Activated CD4-positive, CD25-positive, alpha-beta regulatory T cell treated with anti-CD3 and anti-CD28 coated beads, Interleukin-2, amount 50 U/mL, for 24 hours (primary cell): Measurements from ENCODE around the gene ERBB4.

Experiments used
- ATAC-seq, 2 donors: fragments of 150-1000 bp; cut with Tn5 transposase; one replicate each; pipeline ENCODE4 v1.10.0; 2021; ENCODE audit warnings: mild to moderate bottlenecking in 1 of 2, moderate library complexity in 1 of 2

ERBB4 gene

DNA sequence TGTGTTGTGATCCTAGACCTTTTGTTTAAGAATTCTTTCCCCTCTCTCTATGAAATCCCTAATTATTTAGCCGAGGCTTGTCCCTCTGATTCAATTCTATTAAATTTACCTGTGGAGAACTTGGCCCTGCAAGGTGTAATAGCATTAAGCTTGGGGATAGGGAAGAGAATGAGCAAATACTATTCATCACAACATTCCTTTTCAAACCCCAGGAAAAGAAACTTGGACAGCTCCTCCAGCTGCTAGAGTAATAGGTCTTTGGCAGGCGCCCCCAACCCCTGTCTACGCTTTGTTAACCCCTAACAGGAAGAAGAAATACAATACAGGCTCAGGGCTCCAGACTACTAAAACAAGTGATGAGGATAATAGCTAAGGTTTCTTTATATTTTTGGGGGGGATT is 1025.2 kb downstream of the ERBB4 start:
- ATAC-seq: no peak

DNA sequence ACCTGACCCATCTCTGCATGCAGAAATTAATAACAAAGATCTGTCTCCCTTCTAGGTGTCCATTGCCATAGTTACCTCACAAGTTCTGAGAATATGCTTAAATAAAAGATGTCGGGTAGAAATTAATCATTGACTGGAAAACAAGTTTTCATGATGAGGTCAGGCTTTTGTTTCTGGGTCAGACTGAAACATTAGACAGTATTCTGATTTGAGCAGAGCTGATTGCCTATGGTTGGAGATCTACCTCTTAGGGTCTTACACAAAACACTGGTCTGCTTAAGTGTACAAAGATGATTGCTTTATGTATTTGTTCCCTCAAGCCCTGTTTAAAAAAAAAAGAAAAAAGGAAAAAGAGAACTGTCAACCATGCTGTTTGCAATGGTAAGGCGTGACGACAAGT is 1025.8 kb downstream of the ERBB4 start:
- ATAC-seq: no peak

DNA sequence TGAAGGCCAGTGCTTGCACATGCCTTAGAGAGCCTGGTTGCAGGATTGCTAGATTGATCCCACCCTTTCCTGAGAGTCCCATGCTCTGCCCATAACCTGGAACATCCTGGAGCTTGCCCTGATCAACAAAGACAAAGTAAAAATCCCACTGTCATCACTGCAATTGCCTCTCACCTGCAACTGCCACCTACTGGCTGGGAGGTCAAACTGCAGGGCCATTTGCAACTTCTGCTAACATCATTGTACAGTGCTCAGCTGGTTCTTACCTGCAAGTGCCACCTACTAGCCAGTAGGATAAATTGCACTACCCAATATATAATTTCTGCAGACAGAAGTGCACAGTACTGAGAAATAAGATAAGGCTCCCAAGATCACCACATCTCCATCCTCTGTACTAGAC is 1034.7 kb downstream of the ERBB4 start:
- ATAC-seq: no peak

DNA sequence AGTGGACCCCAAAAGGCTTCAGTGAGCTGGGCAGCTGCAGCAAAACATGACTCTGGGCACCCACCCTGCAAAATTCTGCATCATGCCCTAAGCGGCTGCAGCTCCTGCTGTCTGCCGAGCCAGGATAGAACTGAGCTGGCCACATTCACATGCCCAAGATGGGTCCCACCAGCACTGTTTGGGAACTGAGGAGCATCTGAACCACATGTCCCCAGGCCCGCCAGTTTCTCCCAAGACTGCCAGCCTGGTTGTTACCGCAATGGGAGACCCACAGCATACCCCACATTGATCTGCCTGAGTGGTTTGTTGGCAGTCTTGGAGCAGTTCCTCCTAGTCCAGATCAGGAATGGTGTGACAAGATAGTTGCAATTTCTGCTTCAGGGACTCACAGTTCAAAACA is 1035.4 kb downstream of the ERBB4 start:
- ATAC-seq: no peak

DNA sequence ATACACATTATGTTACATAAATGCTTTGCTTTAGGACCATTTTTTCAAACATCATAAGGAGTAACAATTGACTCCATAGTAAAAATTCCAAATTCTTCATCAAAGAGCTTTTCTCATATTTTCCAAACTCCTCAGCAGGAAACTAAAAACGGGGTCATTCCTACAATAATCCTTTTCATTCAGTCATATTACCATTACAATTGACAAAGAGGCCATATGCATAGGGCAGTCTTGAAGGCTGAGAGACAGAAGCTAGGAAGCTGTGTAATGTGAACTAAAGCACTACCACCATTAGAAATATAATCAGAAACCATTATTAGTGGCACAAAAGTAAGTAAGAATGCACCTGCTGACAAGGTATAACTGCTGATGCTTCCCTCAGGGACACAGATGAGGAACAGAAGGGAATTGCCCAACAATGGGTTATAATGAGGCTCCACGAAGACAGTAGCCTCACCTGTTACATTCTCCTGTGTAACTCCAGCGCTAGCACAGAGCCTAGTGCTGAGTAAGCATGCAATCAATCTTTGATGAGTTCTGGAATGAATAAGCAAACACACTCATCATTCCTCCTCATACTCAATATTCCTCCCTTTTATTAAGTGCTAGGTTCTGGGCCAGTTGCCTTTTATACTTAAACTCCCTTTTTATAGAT is 1039.9 kb downstream of the ERBB4 start:
- ATAC-seq: no peak

DNA sequence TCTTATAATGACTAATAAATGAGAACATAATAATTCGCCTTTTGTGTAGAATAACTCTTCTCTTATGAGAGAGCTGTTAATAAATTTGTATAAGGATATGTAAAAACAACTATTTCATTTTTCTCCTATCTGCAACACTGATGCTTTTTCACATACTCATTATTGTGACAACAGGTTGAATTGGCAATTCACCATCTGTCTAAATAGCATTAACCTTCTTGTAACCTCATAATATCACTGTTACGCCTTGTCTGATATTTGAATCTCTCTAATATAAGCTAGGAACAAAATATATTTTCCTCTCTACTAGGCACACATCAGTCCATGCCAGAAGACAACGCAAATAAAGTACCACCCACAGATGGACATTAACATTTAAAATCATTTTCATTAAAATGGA is 1043.3 kb downstream of the ERBB4 start:
- ATAC-seq: no peak

DNA sequence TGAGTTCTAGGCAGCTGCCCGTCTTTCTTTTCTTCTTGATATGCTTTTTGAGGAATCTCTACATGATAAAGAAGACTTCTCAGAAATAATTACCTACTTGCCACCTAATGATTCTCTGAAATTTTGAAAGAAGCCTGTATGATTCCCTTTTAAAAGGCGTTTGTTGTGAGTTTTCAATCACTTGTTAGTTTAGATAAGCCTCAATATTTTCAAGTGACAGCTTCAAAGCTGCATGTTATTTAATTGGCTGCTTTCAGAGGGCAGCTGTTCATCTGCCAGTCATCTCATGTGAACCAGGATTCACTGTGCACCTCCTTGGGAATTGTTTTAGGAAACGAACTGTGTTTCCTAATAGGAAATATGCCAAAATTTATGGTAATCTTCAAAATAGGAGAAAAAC is 1044.1 kb downstream of the ERBB4 start:
- no peak for ATAC-seq

DNA sequence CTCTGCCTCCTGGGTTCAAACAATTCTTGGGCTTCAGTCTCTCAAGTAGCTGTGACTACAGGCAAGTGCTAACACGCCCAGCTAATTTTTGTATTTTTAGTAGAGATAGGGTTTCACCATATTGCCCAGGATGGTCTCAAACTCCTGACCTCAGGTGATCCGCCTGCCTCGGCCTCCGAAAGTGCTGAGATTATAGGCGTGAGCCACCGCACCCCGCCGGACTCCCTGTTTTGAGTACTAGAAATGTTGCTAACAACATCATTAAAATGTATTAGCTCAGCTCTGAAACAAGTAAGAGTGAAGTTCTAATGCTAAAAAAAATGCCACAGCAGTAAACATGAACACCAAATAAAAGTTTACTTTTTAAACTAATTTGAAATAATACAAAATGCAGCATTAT is 1044.5 kb downstream of the ERBB4 start:
- ATAC-seq: no peak

DNA sequence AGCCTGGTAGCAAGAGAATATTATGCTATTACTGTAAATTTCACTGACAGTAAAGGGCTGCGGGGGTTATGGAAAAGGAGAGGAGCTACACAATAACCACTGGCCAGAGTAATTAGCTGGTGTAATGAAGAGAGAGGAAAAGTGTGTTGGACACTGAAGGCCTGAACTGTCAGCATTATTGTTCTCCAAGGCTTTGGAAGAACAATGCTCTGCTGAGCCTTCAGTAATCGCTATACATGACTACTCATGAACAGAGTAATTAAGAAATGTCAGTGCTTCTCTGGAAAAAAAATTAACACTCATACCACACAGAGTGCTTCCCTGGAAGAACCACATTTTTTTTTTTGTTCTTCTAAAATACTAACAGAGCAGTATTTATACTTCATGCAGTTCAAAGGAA is 1050.9 kb downstream of the ERBB4 start:
- no peak for ATAC-seq

DNA sequence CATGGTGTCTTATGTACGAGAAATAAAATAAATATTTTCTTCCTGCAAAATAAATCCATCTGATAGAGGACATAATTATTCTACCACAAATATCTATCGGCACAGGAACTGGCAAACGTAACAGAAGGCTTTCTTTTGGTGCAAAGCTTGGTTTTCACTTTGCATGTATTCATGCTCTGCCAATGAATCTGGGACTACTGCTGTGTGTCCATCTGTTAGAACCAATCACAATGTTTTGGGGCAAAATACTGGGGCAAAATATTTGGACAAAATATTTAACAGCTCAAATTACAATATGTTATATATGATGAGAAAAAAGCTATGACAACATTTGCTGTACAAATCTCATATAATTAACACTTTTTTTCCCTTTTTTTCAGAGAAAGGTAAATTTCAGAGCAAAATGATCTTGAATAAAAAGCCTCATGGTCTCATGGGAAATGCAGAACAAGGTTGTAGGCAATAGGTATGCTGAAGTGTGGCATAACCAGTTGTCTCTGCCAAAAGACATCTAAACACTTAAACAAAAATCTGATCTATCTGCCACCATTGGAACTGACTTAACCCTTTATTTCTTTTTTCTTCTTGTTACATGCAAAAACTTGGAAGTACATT is 1059.0 kb downstream of the ERBB4 start:
- no peak for ATAC-seq

DNA sequence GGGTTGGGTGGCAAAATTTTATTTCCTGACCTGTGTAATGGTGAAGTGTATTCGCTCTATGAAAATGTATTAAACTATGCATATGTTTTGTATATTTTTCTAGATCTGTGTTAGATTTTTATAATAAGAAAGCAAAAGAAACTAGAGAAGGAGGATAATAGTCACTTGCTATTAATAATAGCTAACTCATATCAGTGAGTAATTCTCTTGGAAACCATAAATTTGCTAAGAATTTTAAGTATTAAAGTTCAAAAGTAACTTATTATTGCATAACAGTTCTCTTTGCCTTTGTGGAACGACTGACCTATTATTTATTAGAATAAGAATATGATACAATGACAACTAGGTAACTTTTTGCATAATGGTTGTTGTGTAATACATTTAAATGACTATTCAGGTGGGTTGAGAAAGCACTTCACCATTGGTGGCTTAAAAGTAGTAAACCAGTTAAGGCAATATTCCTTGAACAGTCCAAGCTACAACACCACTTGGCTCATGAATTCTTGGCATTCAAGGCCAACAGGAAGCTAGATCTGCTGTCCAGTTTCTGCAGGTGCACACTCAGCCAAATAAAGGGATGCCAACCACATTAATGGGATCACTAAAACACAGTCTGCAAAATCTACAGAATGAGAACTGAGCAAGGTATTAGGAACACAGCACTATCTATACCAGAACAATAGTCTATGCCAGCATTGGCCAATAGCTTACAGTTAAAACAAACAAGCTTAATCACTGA is 1060.9 kb downstream of the ERBB4 start:
- no peak for ATAC-seq

DNA sequence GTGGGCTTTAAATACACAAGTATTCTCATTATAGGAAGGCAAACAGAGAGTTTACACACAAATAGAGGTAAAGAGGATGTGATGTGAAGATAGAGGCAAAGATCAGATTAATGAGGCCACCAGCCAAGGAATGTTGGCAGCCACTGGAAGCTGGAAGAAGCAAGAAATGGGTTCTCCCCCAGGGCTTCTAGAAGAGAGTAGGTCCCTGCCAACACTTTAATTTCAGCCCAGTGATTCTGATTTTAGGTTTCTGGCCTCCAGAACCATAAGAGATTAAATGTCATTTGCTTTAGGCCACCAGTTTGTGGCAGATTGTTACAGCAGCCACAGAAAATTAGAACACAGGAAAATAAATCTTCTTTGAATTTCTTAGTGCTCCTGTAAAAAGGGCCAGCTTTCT is 1065.5 kb downstream of the ERBB4 start:
- no peak for ATAC-seq

DNA sequence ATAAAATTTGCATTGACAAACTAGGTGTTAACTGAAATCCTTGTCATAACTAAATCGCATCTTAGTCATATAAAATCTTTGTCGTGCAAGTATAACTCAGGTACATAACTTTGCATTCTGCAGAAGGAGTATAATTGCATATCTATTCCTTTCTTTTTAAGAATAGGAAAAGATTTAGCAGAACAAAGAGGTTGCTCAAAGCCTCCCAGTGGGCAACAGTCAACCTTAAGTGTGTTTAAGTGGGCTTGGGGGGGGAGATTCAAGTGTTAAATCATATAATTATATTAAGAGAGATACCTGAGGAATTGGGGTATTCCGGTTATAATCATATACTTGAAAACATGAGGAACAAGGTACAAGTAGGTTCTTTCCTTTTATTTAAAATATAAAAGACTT is 1068.9 kb downstream of the ERBB4 start:
- ATAC-seq: no peak

DNA sequence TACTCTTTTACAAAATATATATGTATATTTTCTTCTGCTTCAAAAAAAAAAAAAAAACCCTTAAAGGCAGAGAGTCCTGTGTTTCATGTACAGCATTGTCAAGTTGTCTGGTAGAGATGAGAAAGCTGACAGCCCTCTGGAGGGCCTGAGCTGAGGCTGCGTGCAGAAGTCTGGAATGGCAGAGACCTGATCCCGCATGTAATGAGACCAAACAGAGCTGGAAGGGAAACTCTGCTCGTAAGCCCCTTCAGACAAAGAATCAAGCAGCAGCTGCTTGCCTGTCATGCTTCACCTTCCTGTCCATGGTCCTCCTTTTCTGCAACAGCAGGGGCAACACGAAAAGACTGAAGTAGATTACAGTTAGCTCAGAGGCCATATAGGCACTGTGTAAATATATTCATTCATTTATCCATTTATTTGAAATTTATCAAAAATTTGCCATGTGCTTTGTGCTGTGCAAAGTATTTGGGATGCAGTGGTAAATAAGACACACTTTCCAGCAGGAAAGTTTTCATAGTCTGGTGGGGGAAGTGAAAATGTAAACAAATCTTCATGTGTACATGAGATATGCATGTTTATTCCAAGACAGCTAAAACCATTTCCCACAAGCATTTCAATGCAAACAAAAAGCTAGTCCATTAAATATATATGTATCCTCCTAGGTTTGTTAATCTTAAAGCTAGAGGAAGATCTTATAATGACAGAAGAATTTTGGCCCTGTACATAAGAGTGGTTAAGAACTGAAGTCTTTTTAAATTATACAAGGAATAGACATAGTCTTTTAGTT is 1069.5 kb downstream of the ERBB4 start:
- no peak for ATAC-seq

DNA sequence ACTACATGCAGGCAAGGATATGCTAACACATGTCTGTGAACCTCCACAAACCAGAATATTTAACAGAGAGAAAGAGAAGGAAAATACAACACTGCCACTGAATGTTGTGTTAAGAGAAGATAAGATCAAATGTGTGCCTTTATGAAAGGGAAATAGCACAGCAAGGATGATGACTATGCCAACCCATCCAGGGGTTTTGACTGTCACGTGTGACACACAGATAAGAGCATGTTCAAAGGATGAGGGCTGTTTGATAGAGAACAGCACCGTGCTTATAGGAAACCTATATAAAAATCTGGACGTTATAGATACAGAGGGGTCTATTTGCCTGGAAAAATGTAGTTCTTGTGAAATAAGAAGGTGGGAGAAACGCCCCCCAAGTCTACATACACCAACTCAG is 1070.4 kb downstream of the ERBB4 start:
- ATAC-seq: no peak

DNA sequence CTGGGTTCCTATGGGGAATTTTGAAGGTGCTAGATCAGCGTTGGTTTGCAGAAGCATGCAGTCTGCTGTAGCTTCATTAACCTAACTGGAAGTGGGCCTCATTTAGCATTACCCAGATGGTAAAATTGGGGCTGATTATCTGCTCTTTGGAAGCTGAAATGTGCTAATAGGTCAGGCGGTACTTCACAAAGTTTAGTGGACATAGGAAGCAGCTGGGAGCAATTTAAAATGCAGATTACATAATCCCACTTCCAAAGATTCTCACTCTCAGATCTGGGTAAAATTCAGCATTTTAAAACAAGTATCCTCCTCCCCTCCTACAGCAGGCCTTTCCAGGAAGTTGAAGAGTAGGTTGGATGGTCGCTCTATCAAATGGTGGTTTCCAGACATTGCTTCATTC is 1075.2 kb downstream of the ERBB4 start:
- no peak for ATAC-seq

DNA sequence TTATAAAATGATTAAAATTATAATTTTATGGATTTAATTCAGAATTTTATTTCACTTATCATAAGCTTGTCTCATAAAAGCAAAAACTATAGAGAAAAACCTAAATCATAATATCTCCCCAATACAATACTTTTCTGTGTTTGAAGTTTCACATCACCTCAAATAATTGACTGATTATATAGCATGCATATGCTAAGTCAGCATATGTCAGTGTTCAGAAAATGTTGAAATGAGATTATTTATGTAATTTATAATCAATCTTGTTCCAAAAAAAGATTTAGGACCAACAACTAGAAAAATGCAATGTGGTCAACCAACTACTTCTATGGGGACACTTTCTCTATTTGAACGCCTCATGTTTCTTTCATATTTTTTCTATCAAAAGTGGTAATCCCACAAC is 1079.6 kb downstream of the ERBB4 start:
- no peak for ATAC-seq

DNA sequence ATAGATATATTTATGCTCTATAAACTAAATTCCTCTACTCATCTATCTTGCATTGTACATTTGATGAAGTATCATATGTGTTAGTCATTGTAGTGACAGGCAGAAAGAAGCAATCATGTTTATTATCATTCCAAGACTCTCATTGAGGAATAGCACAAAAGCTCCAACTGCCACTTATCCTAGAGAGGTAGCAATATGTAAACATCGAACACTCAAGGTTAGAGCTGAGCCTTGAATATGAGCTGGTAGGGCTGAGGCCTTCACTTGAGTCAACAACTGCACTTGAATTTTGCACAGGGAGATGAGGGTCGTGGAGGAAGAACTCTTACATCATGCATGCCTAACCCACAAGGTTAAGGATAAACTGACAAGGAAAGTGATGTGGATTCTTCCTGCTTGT is 1081.3 kb downstream of the ERBB4 start:
- ATAC-seq: no peak

DNA sequence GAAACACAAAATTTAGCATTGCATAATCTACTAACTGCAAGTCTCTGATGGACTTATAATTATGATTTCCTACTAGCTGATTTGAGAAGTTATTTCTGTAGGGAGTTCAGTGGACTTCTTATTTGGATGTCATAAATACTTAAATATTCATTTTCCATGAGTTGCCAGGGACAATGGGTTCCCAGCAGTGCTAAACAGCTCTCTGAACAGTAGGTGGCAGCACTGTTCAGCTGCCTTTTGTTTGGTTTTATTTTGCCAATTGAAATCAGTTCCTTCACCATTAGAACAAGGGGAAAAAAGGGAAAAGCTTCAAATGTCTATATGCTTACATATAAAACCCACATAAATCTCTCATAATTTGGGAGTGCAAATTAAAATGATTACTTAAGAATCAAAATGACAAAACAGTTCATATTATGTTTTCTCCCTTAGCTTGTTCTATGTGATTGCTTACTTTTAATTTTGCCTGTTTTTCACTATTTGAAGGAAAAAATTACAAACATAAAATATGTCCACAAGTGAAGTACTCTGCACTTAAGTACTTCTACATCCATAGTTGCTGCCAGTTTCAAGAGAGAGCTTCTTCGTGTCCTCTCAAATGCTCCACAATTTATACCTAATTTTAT is 1083.3 kb downstream of the ERBB4 start:
- ATAC-seq: no peak

DNA sequence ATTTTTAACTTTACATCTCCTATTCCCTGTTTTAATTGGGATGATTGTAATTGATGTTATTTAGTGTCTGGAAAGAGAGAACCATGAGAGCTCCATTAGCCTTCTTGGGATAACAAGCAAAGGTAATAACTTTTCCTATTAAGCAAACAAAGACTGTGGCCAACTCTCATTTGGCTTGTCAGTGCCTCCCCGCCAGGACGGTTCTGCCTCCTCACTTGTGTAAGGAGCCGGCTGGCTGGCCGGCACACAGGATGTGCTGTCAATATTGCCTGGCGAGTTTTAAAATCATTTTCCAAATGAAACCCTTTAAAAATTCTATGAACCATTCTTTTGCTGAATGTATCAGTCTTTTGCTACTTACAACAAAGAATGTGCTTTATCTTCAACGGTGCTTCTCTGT is 1083.9 kb downstream of the ERBB4 start:
- no peak for ATAC-seq

DNA sequence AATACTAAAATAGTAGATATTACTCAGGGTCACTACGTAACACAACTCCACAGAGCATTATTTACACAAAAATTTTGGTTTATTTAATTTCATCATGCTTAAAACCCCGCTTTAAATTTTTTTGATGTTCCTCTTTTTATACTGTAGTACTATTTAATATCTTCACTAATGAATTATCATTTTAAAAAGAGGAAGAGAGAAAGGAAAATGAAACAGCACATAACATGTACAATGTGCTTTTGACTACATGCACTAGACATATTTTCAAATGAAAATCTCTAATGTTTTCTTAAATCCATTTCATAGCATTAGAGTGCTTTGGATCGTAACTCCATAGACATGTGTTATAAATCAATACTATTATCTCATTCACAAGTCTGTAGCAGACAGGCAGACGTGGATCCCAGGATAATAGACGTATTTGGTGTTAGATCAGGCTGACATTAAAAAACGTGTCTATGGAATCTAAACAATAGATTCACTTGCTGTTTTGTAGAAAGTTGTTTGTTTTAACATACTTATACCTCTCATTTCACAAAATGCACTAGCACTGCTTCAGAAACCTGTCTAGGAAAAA is 1085.2 kb downstream of the ERBB4 start:
- no peak for ATAC-seq

DNA sequence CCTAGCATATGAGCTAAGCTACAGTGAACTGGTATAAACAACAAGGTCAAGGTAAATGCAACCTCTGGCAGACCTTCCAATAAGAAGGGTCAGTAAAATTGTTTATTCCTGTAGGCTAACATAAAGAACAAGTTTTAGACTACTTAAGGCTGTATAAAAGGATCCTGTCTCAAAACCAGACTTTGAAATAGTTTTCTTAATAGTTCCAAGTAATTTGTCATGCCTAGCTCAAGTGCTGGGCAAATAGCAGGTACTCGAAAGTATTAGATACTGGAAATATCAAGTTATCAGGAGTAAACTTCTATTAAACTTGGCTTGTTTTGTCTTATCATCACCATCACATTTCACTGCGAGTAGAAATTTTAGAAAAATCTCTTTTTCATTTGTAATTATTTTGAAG is 1087.0 kb downstream of the ERBB4 start:
- no peak for ATAC-seq

DNA sequence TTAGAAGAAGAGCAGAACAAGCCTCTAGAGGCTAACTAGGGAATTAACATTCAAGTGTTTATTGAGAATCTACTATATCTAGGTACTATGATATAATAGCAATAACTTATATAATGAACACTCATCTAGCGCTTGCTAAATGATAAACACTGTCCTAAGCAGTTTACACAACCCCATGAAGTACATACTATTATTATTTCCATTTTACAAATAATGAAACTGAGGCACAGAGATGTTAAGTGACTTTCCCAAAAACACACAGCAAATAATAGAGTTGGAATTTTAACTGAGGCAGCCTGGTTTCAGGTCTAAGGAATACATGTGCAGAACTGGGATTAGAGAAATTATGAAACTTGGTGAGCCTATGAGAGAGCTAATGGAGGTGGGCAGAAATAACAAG is 1088.8 kb downstream of the ERBB4 start:
- no peak for ATAC-seq
